Mucosa of descending colon (tissue), 3 donors: ENCODE results near the gene ST7. TPM values are rescaled to one million over a fixed set of nuclear protein-coding genes. Genes with fewer than 3 reads are reported as not detected.

ENCODE experiments used
- ATAC-seq: fragments of 200-7000 bp; cut with Tn5 transposase; one replicate; pipeline ENCODE4 v1.9.1; 2020; ENCODE audit warnings: mild to moderate bottlenecking, moderate library complexity
- DNase-seq, 3 donors: peaks; one replicate each; pipeline ENCODE4 v3.0.0-alpha.2; 2020
- H3K36me3 ChIP-seq: fragments of 200-600 bp; one replicate; pipeline ENCODE4 v1.8.0; 2021; ENCODE audit warnings: low read depth, mild to moderate bottlenecking
- H3K4me1 ChIP-seq: fragments of 200-600 bp; one replicate; pipeline ENCODE4 v1.8.0; 2021; ENCODE audit warnings: low read depth, mild to moderate bottlenecking
- H3K4me3 ChIP-seq: fragments of 200-600 bp; one replicate; pipeline ENCODE4 v1.8.0; 2021; ENCODE audit warnings: mild to moderate bottlenecking
- H3K9me3 ChIP-seq: fragments of 200-600 bp; one replicate; pipeline ENCODE4 v1.8.0; 2021; ENCODE audit warnings: mild to moderate bottlenecking
- CTCF ChIP-seq: fragments of 200-600 bp; IDR thresholded peaks from one replicate; pipeline ENCODE4 v1.8.0; 2022; ENCODE audit warnings: antibody characterized with exemption, mild to moderate bottlenecking
- intact Hi-C, 2 donors: fragments of 100-400 bp; cut with DNase I in 1 of 2; cut with micrococcal nuclease in 1 of 2; formaldehyde crosslinking; loops; one replicate each; pipeline versions ENCODE4 v1.11.0 to v1.11.1; 2022; cut with DNase I, micrococcal nuclease
- total RNA-seq, 3 donors: library from RNA; stranded (reverse); fragmentation: NEBNext Ultra II Directional in 2 of 3; extraction: Animal tissue kit (Norgen Biotek cat#: 25700) in 2 of 3; gene quantifications; one replicate each; pipeline versions ENCODE4 v1.2.1 to v1.2.4, GENCODE V29; 2021 to 2023
- donor health status: DM: no; HTN: no; CAD: no; lungs with moderate emphysema.
- donor health status: DM: no; HTN: no; CAD: no.
- donor health status: DM: no; HTN: yes; CAD: no.

ST7 gene
- total RNA-seq, 3 donors from 2014 or later, result 10.1 to 22.0 (median 11.3) TPM

GRCh38 chr7:116918704-116919103, 34.6 kb upstream of the ST7 start:
- Histone ChIP-seq H3K36me3 (peaks cover 7% of the 10 kb centered on the region), H3K4me3 (no peak overlapping the region), H3K9me3 (no peaks in the 10 kb centered on the region), H3K4me1 (no peaks in the 10 kb centered on the region)
- intact Hi-C loops, result no loop called here
- ATAC-seq, result no peak
- DNase-seq, result no peak
- no peak for TF ChIP-seq CTCF

GRCh38 chr7:116920359-116920758, 32.9 kb upstream of the ST7 start:
- ATAC-seq, result no peak
- DNase-seq, result no peak
- Histone ChIP-seq H3K36me3 (peaks cover 7% of the 10 kb centered on the region), H3K4me3 (no peak overlapping the region), H3K9me3 (no peaks in the 10 kb centered on the region), H3K4me1 (no peaks in the 10 kb centered on the region)
- intact Hi-C loops, result loop anchor here in 1 of 2 donors (10.0 kb wide), 1 partner anchor 204 kb away; no protein-coding TSS in a partner anchor
- no peak for TF ChIP-seq CTCF

- Histone ChIP-seq H3K4me3 (no peak overlapping the region), H3K4me1 (no peaks in the 10 kb centered on the region), H3K36me3 (no peaks in the 10 kb centered on the region), H3K9me3 (no peaks in the 10 kb centered on the region)
- intact Hi-C loops, result loop anchor here in 1 of 2 donors (10.0 kb wide), 1 partner anchor 202 kb away; no protein-coding TSS in a partner anchor
- TF ChIP-seq CTCF, result no peak
- DNase-seq (no peak), ATAC-seq (no peak)
Observed at GRCh38 chr7:116922545-116922944, 30.8 kb upstream of the ST7 start.

GRCh38 chr7:116924741-116925140, 28.6 kb upstream of the ST7 start:
- H3K4me1 ChIP-seq, result no peaks in the 10 kb centered on the region
- H3K36me3 ChIP-seq, result no peaks in the 10 kb centered on the region
- intact Hi-C loops, result loop anchor here (5.0 to 10.0 kb wide), 2 partner anchors 63 to 200 kb away; no protein-coding TSS in a partner anchor
- ATAC-seq (no peak), DNase-seq (no peak)
- H3K9me3 ChIP-seq, result no peaks in the 10 kb centered on the region
- no peak overlapping the region for H3K4me3 ChIP-seq
- TF ChIP-seq CTCF, result no peak

- ATAC-seq (no peak), DNase-seq (no peak)
- Histone ChIP-seq H3K9me3 (no peaks in the 10 kb centered on the region), H3K36me3 (no peaks in the 10 kb centered on the region), H3K4me3 (no peak overlapping the region), H3K4me1 (no peaks in the 10 kb centered on the region)
- no peak for TF ChIP-seq CTCF
- intact Hi-C loops, result loop anchor here (5.0 to 10.0 kb wide), 2 partner anchors 58 to 196 kb away; no protein-coding TSS in a partner anchor
Observed at GRCh38 chr7:116929021-116929420, 24.3 kb upstream of the ST7 start.
